ENCODE measurements around the gene EHMT1. TPM values are rescaled to one million over a fixed set of nuclear protein-coding genes. Genes with fewer than 3 reads are reported as not detected.

EHMT1 gene
- total and polyA plus RNA-seq, 2 of the 13 experiments (the other 11 are each of a cell fraction or from before 2014, with no cell fraction given): 23.0 to 27.1 TPM

- TF ChIP-seq ARID5B (CRISPR knock-in tag; IDR thresholded peaks at IDR 0.05) (no peak), ZNF468 (CRISPR knock-in tag; IDR thresholded peaks at IDR 0.05) (no peak), SMC3 (IDR thresholded peaks at IDR 0.05; ENCODE audit: low read length) (no peak), ZSCAN20 (CRISPR knock-in tag; IDR thresholded peaks at IDR 0.05; ENCODE audit: borderline replicate concordance) (peak; percentile 71; the same call in 1 of the 2 replicates), EZH2 (conservative IDR thresholded peaks at IDR 0.05; ENCODE audit: low read depth, low read length) (no peak), CBX2 (IDR thresholded peaks at IDR 0.05; ENCODE audit: low read depth, low read length) (no peak), CBX2 (CRISPR knock-in tag; IDR thresholded peaks at IDR 0.05; ENCODE audit: low read depth) (no peak), ZNF138 (CRISPR knock-in tag; IDR thresholded peaks at IDR 0.05; ENCODE audit: low read depth) (peak; percentile 69; the same call in 1 of the 2 replicates), ZC3H13 (CRISPR knock-in tag; IDR thresholded peaks at IDR 0.05) (peak; percentile 65; the same call in 1 of the 2 replicates), TBX2 (CRISPR knock-in tag; IDR thresholded peaks at IDR 0.05; ENCODE audit: borderline replicate concordance) (peak; percentile 65), PAX8 (CRISPR knock-in tag; IDR thresholded peaks at IDR 0.05; ENCODE audit: borderline replicate concordance) (no peak), ZNF501 (CRISPR knock-in tag; IDR thresholded peaks at IDR 0.05) (peak; percentile 79), ZNF431 (CRISPR knock-in tag; IDR thresholded peaks at IDR 0.05; ENCODE audit: borderline replicate concordance, low read depth) (peak; percentile 57; the same call in 1 of the 2 replicates), ZNF772 (CRISPR knock-in tag; IDR thresholded peaks at IDR 0.05) (peak; percentile 63; the same call in 1 of the 2 replicates)
- TF ChIP-seq, protein P1, sequence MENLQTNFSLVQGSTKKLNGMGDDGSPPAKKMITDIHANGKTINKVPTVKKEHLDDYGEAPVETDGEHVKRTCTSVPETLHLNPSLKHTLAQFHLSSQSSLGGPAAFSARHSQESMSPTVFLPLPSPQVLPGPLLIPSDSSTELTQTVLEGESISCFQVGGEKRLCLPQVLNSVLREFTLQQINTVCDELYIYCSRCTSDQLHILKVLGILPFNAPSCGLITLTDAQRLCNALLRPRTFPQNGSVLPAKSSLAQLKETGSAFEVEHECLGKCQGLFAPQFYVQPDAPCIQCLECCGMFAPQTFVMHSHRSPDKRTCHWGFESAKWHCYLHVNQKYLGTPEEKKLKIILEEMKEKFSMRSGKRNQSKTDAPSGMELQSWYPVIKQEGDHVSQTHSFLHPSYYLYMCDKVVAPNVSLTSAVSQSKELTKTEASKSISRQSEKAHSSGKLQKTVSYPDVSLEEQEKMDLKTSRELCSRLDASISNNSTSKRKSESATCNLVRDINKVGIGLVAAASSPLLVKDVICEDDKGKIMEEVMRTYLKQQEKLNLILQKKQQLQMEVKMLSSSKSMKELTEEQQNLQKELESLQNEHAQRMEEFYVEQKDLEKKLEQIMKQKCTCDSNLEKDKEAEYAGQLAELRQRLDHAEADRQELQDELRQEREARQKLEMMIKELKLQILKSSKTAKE (CRISPR knock-in tag; IDR thresholded peaks at IDR 0.05; ENCODE audit: borderline replicate concordance): no peak
- TF ChIP-seq, protein P2, sequence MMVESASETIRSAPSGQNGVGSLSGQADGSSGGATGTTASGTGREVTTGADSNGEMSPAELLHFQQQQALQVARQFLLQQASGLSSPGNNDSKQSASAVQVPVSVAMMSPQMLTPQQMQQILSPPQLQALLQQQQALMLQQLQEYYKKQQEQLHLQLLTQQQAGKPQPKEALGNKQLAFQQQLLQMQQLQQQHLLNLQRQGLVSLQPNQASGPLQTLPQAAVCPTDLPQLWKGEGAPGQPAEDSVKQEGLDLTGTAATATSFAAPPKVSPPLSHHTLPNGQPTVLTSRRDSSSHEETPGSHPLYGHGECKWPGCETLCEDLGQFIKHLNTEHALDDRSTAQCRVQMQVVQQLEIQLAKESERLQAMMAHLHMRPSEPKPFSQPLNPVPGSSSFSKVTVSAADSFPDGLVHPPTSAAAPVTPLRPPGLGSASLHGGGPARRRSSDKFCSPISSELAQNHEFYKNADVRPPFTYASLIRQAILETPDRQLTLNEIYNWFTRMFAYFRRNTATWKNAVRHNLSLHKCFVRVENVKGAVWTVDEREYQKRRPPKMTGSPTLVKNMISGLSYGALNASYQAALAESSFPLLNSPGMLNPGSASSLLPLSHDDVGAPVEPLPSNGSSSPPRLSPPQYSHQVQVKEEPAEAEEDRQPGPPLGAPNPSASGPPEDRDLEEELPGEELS (CRISPR knock-in tag; IDR thresholded peaks at IDR 0.05): no peak
- TF ChIP-seq, protein P3, sequence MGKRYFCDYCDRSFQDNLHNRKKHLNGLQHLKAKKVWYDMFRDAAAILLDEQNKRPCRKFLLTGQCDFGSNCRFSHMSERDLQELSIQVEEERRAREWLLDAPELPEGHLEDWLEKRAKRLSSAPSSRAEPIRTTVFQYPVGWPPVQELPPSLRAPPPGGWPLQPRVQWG (CRISPR knock-in tag; IDR thresholded peaks at IDR 0.05; ENCODE audit: borderline replicate concordance, low read depth): no peak
- TF ChIP-seq, protein P4, sequence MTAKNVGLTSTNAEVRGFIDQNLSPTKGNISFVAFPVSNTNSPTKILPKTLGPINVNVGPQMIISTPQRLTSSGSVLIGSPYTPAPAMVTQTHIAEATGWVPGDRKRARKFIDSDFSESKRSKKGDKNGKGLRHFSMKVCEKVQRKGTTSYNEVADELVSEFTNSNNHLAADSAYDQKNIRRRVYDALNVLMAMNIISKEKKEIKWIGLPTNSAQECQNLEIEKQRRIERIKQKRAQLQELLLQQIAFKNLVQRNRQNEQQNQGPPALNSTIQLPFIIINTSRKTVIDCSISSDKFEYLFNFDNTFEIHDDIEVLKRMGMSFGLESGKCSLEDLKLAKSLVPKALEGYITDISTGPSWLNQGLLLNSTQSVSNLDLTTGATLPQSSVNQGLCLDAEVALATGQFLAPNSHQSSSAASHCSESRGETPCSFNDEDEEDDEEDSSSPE (CRISPR knock-in tag; IDR thresholded peaks at IDR 0.05): peak; percentile 27; the same call in 1 of the 2 replicates
Observed at GRCh38 chr9:137618105-137619067, at the start of gene EHMT1 (continued).

All from HepG2 (cell line).